WTC11 (cell line): ENCODE data around the gene METTL21C. TPM values are rescaled to one million over a fixed set of nuclear protein-coding genes. Genes with fewer than 3 reads are reported as not detected.

Experiments
- ATAC-seq: fragments of 200-7000 bp; cut with Tn5 transposase; 2 replicates; pipeline ENCODE4 v1.10.0; 2021; ENCODE audit warnings: mild to moderate bottlenecking, moderate library complexity
- CTCF ChIA-PET: fragments of 300-600 bp; sonication (Branson Sonifier 250); formaldehyde crosslinking; loops from one replicate; lab custom pipeline; 2021; ENCODE audit warnings: antibody characterized with exemption; lab: Charles Lee
- POLR2A ChIA-PET: fragments of 350-600 bp; sonication (Branson Sonifier 250); formaldehyde crosslinking; loops from one replicate; lab custom pipeline; 2021; ENCODE audit warnings: antibody characterized with exemption; lab: Charles Lee
- DNase-seq: peaks from one replicate; pipeline ENCODE4 v3.0.0; 2021; ENCODE audit warnings: low spot score
- H3K27ac Mint-ChIP-seq: 2 replicates; pipeline ENCODE4 v1.8.0; 2021; ENCODE audit warnings: mixed read lengths
- H3K27me3 Mint-ChIP-seq: 2 replicates; pipeline ENCODE4 v1.8.0; 2021; ENCODE audit warnings: low read depth, mild to moderate bottlenecking, moderate library complexity, mixed read lengths
- H3K36me3 Mint-ChIP-seq: 2 replicates; pipeline ENCODE4 v1.8.0; 2021; ENCODE audit warnings: mixed read lengths
- H3K4me1 Mint-ChIP-seq: 2 replicates; pipeline ENCODE4 v1.8.0; 2022; ENCODE audit warnings: mixed read lengths
- H3K4me3 Mint-ChIP-seq: 2 replicates; pipeline ENCODE4 v1.8.0; 2021; ENCODE audit warnings: mild to moderate bottlenecking, moderate library complexity, mixed read lengths
- H3K9me3 Mint-ChIP-seq: 2 replicates; pipeline ENCODE4 v1.8.0; 2021; ENCODE audit warnings: mixed read lengths
- AR ChIP-seq: fragments of 250-450 bp; sonication (Bioruptor Pico); IDR thresholded peaks from 2 replicates; pipeline ENCODE4 v1.9.0; 2021; ENCODE audit warnings: mild to moderate bottlenecking
- CTCF ChIP-seq: fragments of 200-600 bp; IDR thresholded peaks from 2 replicates; pipeline ENCODE4 v1.8.0; 2022; ENCODE audit warnings: antibody characterized with exemption
- E2F4 ChIP-seq: sonication (generic); formaldehyde crosslinking; IDR thresholded peaks from 2 replicates; pipeline ENCODE4 v1.8.1; 2022; ENCODE audit warnings: low read depth, mild to moderate bottlenecking, moderate library complexity, missing genetic modification reagents, borderline replicate concordance
- E2F5 ChIP-seq: sonication (generic); formaldehyde crosslinking; IDR thresholded peaks from 2 replicates; pipeline ENCODE4 v1.8.1; 2022; ENCODE audit warnings: mild to moderate bottlenecking, moderate library complexity, missing genetic modification reagents
- IRF1 ChIP-seq: sonication (generic); formaldehyde crosslinking; IDR thresholded peaks from 2 replicates; pipeline ENCODE4 v1.8.0; 2023; ENCODE audit warnings: missing genetic modification reagents
- OVOL2 ChIP-seq: fragments of 250-450 bp; sonication (Bioruptor Pico); IDR thresholded peaks from 2 replicates; pipeline ENCODE4 v1.9.0; 2021; ENCODE audit warnings: mild to moderate bottlenecking, borderline replicate concordance
- PRRX2 ChIP-seq: fragments of 250-450 bp; sonication (Bioruptor Pico); IDR thresholded peaks from 2 replicates; pipeline ENCODE4 v1.8.0; 2021; ENCODE audit warnings: mild to moderate bottlenecking
- RELA ChIP-seq: sonication (generic); formaldehyde crosslinking; IDR thresholded peaks from 2 replicates; pipeline ENCODE4 v1.8.1; 2022; ENCODE audit warnings: missing genetic modification reagents, mild to moderate bottlenecking, borderline replicate concordance
- SMAD4 ChIP-seq: sonication (generic); formaldehyde crosslinking; IDR thresholded peaks from 2 replicates; pipeline ENCODE4 v1.8.0; 2022; ENCODE audit warnings: mild to moderate bottlenecking, missing genetic modification reagents
- TCF7 ChIP-seq: sonication (generic); formaldehyde crosslinking; IDR thresholded peaks from 2 replicates; pipeline ENCODE4 v1.8.0; 2022; ENCODE audit warnings: mild to moderate bottlenecking, low read depth, missing genetic modification reagents, moderate library complexity
- USF1 ChIP-seq: sonication (generic); formaldehyde crosslinking; IDR thresholded peaks from 2 replicates; pipeline ENCODE4 v1.8.0; 2022; ENCODE audit warnings: mild to moderate bottlenecking, missing genetic modification reagents
- ZNF121 ChIP-seq: sonication (generic); formaldehyde crosslinking; IDR thresholded peaks from 2 replicates; pipeline ENCODE4 v1.8.0; 2023; ENCODE audit warnings: missing genetic modification reagents
- ZNF219 ChIP-seq: sonication (generic); formaldehyde crosslinking; IDR thresholded peaks from 2 replicates; pipeline ENCODE4 v1.8.0; 2023; ENCODE audit warnings: missing genetic modification reagents, mild to moderate bottlenecking, borderline replicate concordance
- ZNF281 ChIP-seq: sonication (generic); formaldehyde crosslinking; IDR thresholded peaks from 2 replicates; pipeline ENCODE4 v1.8.0; 2023; ENCODE audit warnings: mild to moderate bottlenecking, missing genetic modification reagents
- ZNF425 ChIP-seq: fragments of 250-450 bp; sonication (Bioruptor Pico); conservative IDR thresholded peaks from 2 replicates; pipeline ENCODE4 v1.9.0; 2021; ENCODE audit warnings: mild to moderate bottlenecking
- total RNA-seq: library from RNA; stranded (reverse); gene quantifications from 3 replicates; pipeline ENCODE4 v1.2.3, GENCODE V29; 2021

METTL21C gene
- total RNA-seq, 1 experiment from 2014 or later = not detected

GRCh38 chr13:102696465-102696864, 1.6 kb upstream of the METTL21C start (continued):
- TF ChIP-seq E2F4 (CRISPR knock-in tag) = no peak
- TF ChIP-seq AR (CRISPR knock-in tag) = no peak
- no peak for TF ChIP-seq TCF7
- TF ChIP-seq RELA = no peak
- TF ChIP-seq ZNF121 (CRISPR knock-in tag) = no peak
- no peak for TF ChIP-seq ZNF425
- no peak for TF ChIP-seq CTCF
- no peak for TF ChIP-seq SMAD4 (CRISPR knock-in tag)
- no peak for TF ChIP-seq ZNF281 (CRISPR knock-in tag)

GRCh38 chr13:102693776-102694175, 1.1 kb downstream of the METTL21C start:
- H3K36me3 Mint-ChIP-seq = peaks cover 3% of the 10 kb centered on the region; the same call in 1 of the 2 replicates
- H3K27ac Mint-ChIP-seq = no peak overlapping the region
- POLR2A ChIA-PET = no interaction called here
- no peak for ATAC-seq
- H3K4me3 Mint-ChIP-seq = no peak overlapping the region
- H3K4me1 Mint-ChIP-seq = peaks cover 22% of the 10 kb centered on the region
- H3K27me3 Mint-ChIP-seq = no peaks in the 10 kb centered on the region
- no peak for DNase-seq
- peaks cover 8% of the 10 kb centered on the region for H3K9me3 Mint-ChIP-seq
- TF ChIP-seq ZNF121 (CRISPR knock-in tag) (no peak), ZNF219 (no peak), PRRX2 (CRISPR knock-in tag) (no peak), USF1 (CRISPR knock-in tag) (no peak), IRF1 (no peak), OVOL2 (CRISPR knock-in tag) (no peak), E2F5 (CRISPR knock-in tag) (no peak)
- CTCF ChIA-PET = interaction anchor here (1.5 kb wide), 1 partner anchor 13 kb away, joined by 3 read pairs; no protein-coding TSS in a partner anchor
